LoVo (cell line): ENCODE data around the gene TGFA.

Source experiments
- DNase-seq: peaks from one replicate; pipeline ENCODE4 v3.0.0-alpha.2; 2016; ENCODE audit warnings: low spot score

TGFA gene

DNA sequence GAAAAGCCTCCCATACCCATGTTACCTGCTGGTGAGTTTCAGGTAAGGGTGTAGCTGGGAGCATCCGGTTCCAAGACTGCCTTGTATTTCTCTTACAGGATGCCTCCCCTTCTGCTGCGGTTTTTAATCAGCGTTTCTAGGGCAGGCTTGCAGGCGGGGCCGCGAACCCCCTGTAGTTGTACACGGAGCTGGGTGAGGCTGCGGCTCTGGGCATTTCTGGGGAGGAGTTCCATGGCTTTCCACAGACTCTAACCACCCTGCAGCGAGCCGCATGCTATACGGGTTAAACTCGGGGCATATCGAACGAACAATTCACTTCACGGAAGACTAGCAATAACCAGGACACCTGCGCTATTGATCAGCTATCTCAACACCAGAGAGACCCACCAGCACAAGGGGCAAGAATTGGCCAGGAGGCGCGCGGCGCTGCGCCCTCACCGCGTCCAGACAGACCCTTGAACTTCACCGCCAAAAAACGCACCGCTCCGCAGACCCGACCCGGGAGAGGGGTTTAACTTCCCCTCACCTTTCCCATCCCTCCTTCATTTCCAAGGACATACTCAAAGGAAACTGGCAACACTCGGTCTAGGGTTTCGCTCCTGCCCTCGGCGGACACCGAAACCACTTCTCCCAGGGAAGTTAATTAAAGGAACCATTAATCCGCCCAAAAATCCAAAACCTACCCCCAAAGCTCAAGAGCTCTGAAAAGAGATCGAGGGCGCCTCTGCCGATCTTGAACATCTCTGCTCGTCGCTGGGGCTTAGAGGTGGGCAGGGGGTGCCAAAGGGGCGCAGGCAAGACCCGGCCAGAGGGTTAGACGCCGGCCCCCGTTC is 909 bp downstream of the TGFA start:
- DNase-seq = peak; percentile 53

DNA sequence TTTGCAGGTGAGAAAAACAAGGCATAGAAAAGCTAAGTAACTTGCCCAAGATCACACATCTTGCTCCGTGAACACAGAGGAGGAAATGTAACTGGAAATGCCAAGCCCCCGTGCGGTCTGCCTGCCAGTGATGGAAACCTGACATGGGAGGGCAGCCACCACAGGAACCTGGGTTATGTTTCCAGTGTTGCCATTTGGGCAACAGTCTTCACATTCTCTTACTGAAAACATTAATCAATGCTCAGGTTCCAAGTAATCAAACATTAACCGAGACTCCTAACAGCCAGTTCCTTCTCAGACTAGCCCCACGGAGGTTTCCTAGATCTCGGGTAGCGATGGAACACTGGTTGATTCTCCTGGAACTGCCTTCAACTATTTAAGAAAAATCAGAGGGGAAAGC is 2.5 kb downstream of the TGFA start:
- no peak for DNase-seq

DNA sequence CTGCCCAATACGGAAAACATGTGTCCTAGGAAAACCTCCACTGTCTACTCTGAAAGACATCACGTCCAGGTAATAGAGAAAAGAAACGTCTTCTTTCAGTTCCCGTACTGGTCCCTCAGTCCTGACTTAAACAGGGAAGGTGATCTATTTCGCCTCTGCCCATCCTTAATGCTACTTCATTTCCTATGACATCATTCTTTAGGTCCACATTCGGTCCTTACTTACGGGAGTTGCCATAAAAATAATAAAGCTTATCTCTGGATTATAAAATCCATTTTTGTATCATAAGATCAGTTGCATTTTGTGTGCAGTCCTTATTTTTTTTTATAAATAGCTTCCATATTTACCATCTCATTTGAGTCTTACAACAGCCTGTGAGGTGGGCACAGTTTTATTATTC is 3.7 kb downstream of the TGFA start:
- DNase-seq = no peak

DNA sequence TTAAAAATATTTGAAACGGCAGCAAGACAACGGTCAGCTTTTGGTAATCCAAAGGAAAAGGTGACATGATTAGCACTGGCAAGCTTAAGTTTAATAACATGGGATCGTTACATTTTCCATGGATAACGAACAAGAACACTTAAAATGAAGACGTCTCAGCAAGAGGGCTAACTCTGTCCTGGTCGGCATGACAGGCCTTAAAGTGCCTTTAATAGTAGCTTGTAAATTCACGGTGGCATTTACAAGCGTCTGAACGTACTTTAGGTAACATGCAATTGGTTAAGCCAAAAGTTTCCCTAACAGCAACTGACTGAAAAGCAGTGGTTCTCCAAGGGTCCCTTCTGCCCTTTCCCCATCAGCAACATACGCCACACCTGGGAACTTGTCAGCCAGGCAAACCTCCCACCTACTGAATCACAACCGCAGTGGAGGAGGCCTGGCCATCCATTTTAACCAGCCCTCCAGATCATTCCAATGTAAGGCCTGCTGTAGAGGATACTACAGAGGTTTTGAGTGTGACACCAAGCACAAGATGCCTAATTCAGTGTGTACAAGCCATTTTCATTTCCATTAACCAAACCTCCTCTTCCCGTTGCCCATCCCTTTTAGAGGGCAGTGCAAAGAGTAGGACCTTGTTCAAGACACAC is 4.4 kb downstream of the TGFA start:
- DNase-seq = no peak

DNA sequence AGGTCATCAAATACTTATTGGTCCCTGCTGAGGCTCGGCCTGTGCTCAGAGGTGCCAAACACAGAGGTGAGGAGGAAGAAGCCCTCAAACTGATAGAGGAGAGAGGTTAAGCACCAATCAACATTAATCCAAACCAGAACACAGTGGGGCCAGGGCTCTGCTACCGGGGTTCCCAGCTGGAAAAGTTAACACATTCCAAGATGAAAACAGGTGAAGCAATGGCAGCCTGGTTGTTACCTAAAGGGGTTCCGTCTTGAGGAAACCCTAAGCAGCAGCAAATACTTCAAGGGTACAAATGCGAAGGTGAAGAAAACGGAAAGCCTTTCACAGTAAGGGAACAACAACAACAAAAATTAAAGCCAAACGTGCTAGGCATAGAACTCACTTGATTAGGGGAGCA is 5.4 kb downstream of the TGFA start:
- DNase-seq = no peak

DNA sequence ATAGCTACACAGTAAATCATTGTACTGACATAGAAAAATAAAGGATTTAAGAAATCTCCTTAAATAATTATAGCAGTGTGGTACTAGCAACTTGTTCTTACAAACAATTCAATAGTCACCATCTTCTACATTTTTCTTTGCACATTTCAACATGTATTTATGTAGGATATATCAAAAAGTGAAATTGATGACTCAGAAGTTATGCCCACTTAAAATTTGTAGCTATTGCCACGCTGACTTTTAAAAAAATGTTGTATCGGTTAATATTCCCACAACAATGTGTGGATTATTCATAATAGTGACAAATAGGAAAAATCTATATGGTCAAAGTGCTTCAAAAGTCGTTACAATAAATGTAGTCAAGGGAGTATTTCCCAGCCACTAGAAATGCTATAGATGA is 6.7 kb downstream of the TGFA start:
- no peak for DNase-seq

DNA sequence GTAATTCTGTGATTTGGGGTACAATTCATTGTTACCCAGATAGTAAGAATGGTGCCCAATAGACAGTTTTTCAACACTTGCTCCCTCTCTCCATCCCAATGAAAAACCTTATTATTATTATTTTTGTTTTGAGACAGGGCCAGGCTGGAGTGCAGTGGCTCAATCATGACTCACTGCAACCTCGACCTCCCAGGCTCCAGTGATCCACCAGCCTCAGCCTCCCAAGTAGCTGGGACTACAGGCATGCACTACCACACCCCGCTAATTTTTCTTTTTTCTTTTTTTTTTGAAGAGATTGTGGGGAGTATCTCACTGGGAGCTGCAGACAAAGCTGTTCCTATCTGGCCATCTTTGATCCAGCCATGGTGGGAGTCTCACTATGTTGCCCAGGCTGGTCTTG is 7.2 kb downstream of the TGFA start:
- DNase-seq = no peak

DNA sequence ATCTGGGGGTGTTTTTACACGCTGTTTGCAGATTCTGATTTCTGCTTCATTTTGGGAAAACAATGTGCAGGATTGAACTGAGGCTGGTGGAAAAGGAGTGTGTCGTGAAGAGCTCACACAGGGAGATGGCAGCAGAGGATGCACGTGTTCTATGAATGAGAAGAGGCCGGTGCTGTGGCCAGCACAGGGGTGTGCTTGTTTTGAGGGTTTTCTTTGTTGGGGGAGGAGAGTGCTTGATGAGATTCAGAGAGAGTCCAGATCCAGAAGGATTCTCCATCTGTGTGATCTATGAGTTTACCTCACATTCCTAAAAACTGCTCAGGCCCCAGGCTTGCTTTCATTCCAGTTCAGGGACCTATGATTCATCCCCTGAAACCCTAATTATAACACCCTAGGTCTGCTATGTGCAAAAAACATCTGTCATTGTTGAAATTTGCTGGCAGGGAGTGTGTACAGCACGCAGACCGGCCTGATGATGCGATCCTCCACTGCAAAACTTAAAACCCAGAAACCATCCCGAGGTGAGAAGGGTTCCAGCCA is 12.1 kb downstream of the TGFA start:
- no peak for DNase-seq

DNA sequence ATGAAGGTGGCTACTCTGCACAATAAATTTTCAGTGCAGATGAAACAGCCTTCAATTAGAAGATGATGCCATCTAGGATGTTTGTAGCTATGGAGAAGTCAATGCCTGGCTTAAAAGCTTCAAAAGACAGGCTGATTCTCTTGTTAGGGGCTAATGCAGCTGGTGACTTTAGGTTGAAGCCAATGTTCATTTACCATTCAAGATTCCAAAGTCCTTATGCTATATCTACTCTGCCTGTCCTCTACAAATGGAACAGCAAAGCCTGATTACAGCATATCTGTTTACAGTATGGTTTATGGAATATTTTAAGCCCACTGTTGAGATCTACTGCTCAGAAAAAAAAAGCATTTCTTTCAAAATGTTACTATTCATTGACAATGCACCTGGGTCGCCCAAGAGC is 15.8 kb downstream of the TGFA start:
- no peak for DNase-seq

DNA sequence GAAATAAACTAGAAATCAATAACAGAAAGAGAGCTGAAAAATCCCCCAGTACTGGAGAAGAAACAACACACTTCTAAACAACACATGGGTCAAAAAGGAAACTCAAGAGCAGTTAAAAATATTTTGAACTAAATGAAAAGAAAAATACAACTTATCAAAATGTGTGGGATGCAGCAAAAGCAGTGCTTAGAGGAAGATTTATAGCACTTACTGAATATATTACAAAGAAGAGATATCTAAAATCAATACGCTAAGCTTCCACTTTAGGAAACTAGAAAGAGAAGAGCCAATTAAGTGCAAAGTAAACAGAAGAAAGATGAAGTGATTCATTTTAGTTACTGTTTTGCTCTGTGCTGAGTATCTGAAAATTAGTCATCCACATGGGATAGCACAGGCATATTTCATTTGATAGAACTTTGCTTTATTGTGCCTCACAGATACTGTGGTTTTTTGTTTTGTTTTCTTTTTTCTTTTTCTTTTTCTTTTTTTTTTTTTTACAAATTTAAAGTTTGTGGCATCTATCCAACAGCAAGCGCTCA is 17.0 kb downstream of the TGFA start:
- no peak for DNase-seq

DNA sequence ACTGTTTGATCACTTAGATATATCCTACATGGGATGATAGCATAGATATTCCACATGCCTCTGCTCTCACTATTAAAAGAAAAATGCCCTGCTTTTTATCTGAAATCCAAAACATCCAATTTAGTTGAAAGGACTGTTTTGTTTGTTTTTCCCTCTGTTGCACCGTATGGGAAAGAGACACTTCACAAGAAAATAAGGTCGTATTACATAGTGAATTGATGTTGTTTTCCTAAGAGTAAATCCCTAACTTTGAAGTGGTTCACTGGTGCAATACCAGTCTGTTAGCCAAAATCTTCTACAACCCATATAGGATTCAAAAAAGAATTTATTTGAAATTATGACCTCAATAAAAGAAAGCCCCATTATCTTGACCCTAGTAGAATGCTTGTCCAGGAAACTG is 18.1 kb downstream of the TGFA start:
- DNase-seq = no peak

DNA sequence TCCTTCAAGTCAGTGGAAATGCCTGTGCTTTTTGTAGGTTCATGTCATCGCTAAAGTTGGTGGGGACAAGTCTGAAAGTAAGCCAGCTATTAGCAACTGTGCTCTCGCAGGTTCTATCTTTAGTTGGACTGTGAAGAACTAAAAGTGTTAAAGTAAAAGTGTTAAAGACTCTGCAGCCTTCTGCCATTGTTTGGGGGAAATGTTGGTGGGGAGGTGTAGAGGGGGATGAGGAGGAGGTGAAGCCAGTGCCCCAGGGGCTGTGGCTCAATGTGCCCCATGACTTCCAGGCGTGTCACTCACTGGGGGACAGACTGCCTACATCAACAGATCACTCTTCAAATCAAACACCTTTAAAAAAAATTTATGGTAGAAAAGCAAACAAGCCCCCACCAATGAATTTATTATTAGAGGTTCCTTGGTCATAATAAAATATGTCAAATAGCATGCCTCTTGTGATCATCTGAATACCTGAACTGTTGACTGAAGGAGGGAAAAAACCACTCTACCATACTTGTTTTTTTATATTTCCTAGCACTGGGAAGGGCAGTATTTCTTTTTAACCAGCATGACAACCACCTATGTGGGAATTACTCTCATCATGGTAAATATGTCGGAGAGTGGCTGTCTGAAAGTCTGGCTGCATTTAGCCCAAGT is 19.3 kb downstream of the TGFA start:
- peak; percentile 26 for DNase-seq

DNA sequence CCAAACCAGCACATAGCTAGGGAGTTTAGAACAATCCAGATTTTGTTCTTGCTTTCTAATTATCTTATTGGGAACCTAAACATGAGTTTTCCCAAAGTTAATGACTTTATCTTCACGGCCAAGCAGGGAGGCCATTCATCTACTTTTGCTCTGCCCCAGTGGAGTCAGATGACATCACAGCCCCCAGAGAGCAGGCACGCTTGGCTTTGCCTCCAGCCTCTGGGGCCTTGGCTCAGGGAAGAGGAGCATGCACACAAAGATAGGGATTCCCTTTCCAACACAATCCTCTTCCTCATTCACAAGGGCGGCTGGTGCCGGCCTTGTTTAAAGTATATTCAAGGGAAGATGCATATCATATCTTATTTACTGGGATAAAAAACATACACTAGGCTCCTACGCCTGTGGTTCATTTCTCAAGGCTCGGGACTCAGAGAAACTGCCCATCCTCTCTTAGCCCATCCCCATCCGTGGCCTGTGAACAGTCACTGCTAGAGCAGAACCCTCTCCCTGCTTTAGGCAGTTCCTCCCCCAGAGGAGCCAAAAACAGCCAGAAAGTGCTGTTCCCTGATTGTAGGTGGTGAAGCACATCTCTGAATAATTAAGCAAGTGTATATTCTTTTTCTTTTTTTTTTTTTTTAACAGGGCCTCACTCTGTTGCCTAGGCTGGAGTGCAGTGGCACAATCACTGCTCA is 21.2 kb downstream of the TGFA start:
- DNase-seq = no peak

DNA sequence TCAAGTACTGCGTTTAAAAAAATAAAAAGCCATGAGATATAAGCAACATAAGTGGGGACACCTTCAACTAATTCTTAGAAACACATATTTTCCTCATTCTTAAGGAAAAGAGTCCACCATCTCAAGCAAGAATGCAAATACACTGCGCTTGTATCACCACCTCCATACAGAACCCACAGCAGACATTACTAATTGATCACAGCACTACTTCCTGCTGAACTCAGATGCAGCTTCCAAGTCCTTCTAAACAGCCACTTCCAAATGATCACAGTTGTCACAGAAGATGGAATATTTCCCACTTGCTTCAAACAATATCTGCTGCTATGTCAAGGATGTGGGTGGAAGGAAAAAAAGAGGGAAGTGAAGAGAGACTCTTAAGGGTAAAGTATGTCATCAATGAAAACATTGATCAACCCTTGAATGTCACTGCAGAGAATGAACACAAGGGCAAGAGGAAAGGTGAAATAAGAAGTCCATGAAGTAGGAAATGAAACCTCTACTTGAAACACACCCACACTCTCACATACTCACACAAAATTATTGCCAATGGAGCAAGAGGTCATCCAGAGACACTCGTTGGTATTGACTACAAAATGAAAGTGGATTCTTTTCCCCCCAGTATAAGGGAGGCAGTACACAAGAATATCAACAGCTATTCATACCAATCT is 22.1 kb downstream of the TGFA start:
- no peak for DNase-seq

DNA sequence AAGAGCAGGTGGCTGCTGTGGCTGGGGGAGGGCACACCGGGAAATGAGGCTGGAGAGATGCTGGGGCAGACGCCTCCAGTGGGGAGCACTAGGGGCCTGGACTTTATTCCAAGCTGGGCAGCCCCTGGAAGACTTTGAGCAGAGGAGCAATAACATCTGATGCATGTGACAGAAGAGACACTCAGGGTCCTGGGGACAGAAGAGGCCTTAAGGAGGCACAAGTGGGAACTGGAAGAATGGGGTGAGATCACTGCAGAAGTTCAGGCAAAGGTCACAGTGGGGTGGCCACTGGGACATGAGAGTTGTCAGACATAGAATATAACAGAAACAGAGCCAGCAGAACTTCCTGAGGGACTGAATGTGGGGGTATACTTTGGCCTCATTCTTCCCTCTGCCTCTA is 24.0 kb downstream of the TGFA start:
- no peak for DNase-seq

DNA sequence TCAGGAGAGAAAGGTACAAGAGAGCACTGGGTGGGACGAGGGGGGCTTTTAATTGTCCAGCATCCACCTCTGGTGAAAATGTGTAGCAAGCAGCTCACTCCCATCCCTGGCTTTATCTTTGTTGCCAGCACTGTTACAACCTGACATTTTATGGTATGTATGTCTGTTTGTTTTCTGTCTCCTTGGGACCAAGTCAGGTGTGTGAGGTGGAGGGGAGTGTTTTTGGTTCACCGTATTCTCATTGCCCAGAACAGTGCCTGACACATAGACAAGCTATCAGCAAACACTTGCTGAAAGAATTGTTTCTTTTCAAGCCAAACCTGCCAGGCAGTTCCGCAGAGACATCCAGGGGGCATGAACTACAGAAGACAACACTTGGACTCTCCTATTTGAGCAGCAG is 24.7 kb downstream of the TGFA start:
- no peak for DNase-seq

DNA sequence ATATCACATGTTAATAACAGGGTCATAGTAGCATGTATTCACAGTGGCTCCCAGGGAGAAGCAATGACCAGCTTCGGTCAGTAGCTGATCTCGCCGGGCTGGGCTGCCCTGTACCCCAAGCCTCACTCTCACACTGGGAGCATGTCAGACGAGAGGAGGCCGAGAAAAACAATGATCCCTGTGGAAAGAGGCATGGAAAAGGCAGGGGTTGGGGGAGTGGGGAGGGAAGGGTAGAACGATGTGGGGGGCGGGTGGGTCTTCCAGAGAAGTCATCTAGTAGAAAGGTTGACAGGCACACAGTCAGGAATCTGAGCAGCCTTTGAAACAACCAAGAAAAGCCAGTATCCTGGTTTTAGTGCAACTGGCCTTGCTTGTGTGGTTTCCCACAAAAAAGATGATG is 25.4 kb downstream of the TGFA start:
- no peak for DNase-seq

DNA sequence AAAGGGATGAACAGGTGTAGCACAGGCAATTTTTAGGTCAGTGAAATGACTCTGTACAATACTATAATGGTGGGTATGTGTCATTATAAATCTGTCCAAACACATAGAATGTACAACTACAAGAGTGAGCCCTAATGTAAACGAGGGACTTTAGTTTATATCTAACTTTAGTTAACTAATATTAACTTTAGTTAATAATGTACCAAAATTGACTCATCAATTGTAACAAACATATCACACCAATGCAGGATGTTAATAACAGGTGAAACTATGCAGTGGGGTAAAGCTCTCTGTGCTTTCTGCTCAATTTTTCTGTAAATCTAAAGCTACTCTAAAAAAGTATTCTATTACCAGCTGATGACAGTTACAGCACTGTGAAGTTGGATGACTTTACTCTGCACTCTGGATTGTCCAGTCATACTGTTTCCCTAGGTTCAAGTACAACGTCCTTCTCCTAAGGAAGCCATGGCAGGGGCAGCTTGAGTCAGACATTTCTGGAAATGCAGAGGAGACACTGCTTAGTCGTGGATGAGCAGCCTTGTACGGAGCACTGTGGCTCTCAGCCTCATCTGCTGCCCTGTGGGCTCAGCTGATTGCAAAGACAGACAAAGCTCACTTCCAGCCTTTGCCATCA is 26.1 kb downstream of the TGFA start:
- no peak for DNase-seq

DNA sequence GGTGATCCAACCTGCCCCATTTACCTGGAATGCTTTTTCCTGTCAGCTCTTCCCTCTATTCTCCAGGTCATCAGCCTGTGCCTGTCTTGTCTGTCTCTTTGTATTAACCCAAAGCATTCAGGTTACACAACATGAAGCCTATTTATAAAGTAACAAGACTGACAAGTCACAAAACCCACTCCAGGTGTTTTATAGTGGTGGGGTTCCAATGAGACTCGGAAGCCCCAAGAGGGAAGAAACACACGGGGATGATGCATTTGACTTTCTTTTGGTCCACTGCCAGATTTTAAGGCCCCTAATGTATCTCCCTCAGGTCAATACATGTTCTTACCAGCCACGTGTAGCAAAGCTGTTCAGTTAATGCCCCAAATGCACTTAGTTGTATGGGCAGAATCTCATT is 27.5 kb downstream of the TGFA start:
- DNase-seq = no peak

DNA sequence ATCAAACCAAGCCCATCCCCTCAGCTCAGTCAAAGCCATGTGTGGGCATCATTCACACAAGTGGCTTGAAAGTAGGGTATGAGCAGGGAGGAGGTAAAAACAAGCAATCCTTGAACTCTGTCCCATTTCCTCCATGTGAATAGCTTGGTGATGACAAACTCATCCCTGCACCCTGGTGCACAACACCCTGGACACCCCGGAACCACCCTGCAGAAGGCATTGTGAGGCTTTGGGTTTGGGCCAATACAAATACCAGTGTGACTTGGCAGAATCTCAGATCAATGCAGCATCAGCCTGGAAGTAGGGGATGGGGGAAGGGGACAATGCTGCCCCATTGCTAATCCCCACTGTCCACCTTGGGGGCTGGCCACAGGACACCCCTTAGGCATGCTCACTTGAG is 28.6 kb downstream of the TGFA start:
- DNase-seq = peak; percentile 78
